Measurements from ENCODE around the gene NDRG3.

NDRG3 gene

GRCh38 chr20:36688630-36689029 is 57.3 kb downstream of the NDRG3 start:
- no peaks in the 10 kb centered on the region for H3K27me3 ChIP-seq (ENCODE audit: insufficient read depth, poor library complexity, severe bottlenecking)
- H3K4me3 ChIP-seq (replicated peaks; ENCODE audit: insufficient read depth, low read length), result no peak overlapping the region
- TF ChIP-seq POLR2AphosphoS5 (IDR thresholded peaks at IDR 0.05; ENCODE audit: low read depth), result no peak
- no peak for DNase-seq (ENCODE audit: low read depth in 1 of 2, low spot score in 1 of 2)
- no peak overlapping the region for H3K27ac ChIP-seq (replicated peaks)

GRCh38 chr20:36687850-36688249 is 58.0 kb downstream of the NDRG3 start:
- DNase-seq (ENCODE audit: low read depth in 1 of 2, low spot score in 1 of 2), result no peak
- Histone ChIP-seq H3K27ac (replicated peaks) (no peak overlapping the region), H3K27me3 (ENCODE audit: insufficient read depth, poor library complexity, severe bottlenecking) (no peaks in the 10 kb centered on the region), H3K4me3 (replicated peaks; ENCODE audit: insufficient read depth, low read length) (no peak overlapping the region)
- no peak for TF ChIP-seq SPI1 (IDR thresholded peaks at IDR 0.05; ENCODE audit: borderline replicate concordance, low read depth)
- TF ChIP-seq CTCF (IDR thresholded peaks at IDR 0.05; ENCODE audit: insufficient read depth, low read length), result no peak
- TF ChIP-seq, protein P1, sequence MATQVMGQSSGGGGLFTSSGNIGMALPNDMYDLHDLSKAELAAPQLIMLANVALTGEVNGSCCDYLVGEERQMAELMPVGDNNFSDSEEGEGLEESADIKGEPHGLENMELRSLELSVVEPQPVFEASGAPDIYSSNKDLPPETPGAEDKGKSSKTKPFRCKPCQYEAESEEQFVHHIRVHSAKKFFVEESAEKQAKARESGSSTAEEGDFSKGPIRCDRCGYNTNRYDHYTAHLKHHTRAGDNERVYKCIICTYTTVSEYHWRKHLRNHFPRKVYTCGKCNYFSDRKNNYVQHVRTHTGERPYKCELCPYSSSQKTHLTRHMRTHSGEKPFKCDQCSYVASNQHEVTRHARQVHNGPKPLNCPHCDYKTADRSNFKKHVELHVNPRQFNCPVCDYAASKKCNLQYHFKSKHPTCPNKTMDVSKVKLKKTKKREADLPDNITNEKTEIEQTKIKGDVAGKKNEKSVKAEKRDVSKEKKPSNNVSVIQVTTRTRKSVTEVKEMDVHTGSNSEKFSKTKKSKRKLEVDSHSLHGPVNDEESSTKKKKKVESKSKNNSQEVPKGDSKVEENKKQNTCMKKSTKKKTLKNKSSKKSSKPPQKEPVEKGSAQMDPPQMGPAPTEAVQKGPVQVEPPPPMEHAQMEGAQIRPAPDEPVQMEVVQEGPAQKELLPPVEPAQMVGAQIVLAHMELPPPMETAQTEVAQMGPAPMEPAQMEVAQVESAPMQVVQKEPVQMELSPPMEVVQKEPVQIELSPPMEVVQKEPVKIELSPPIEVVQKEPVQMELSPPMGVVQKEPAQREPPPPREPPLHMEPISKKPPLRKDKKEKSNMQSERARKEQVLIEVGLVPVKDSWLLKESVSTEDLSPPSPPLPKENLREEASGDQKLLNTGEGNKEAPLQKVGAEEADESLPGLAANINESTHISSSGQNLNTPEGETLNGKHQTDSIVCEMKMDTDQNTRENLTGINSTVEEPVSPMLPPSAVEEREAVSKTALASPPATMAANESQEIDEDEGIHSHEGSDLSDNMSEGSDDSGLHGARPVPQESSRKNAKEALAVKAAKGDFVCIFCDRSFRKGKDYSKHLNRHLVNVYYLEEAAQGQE (IDR thresholded peaks at IDR 0.05; ENCODE audit: insufficient replicate concordance, low read depth), result no peak
- TF ChIP-seq POLR2AphosphoS5 (IDR thresholded peaks at IDR 0.05; ENCODE audit: low read depth), result no peak

- Histone ChIP-seq H3K27me3 (ENCODE audit: insufficient read depth, poor library complexity, severe bottlenecking) (no peaks in the 10 kb centered on the region), H3K4me3 (replicated peaks; ENCODE audit: insufficient read depth, low read length) (no peak overlapping the region), H3K27ac (replicated peaks) (no peak overlapping the region)
- TF ChIP-seq CTCF (IDR thresholded peaks at IDR 0.05; ENCODE audit: insufficient read depth, low read length) (no peak), SPI1 (IDR thresholded peaks at IDR 0.05; ENCODE audit: borderline replicate concordance, low read depth) (no peak), POLR2AphosphoS5 (IDR thresholded peaks at IDR 0.05; ENCODE audit: low read depth) (no peak), GABPA (IDR thresholded peaks at IDR 0.05; ENCODE audit: low read depth) (no peak)
- TF ChIP-seq, protein P1 (IDR thresholded peaks at IDR 0.05; ENCODE audit: insufficient replicate concordance, low read depth), result no peak
- no peak for DNase-seq (ENCODE audit: low read depth in 1 of 2, low spot score in 1 of 2)
These were observed 58.9 kb downstream of the NDRG3 start for GRCh38 chr20:36686944-36687343.

GRCh38 chr20:36686504-36686903 is 59.4 kb downstream of the NDRG3 start:
- TF ChIP-seq GABPA (IDR thresholded peaks at IDR 0.05; ENCODE audit: low read depth) (no peak), CTCF (IDR thresholded peaks at IDR 0.05; ENCODE audit: insufficient read depth, low read length) (no peak)
- H3K27me3 ChIP-seq (ENCODE audit: insufficient read depth, poor library complexity, severe bottlenecking), result no peaks in the 10 kb centered on the region
- no peak for DNase-seq (ENCODE audit: low read depth in 1 of 2, low spot score in 1 of 2)
- no peak overlapping the region for H3K27ac ChIP-seq (replicated peaks)
- H3K4me3 ChIP-seq (replicated peaks; ENCODE audit: insufficient read depth, low read length), result no peak overlapping the region
